HepG2 (cell line): ENCODE results near the gene FTL. TPM values are rescaled to one million over a fixed set of nuclear protein-coding genes. Genes with fewer than 3 reads are reported as not detected.

Experiments used
- DPF2 ChIP-seq: sonication (generic); formaldehyde crosslinking; IDR thresholded peaks from 2 replicates; pipeline ENCODE4 v1.4.0; 2020; ENCODE audit warnings: mild to moderate bottlenecking, low read depth, missing genetic modification reagents, borderline replicate concordance
- HOXA7 ChIP-seq: sonication (generic); formaldehyde crosslinking; IDR thresholded peaks from 2 replicates; pipeline ENCODE4 v1.8.1; 2022; ENCODE audit warnings: mild to moderate bottlenecking, missing genetic modification reagents, moderate library complexity
- NFYC ChIP-seq: IDR thresholded peaks from 2 replicates; pipeline ENCODE4 v1.6.1; 2016; ENCODE audit warnings: missing genetic modification reagents, missing compliant biosample characterization
- REL ChIP-seq: sonication (generic); formaldehyde crosslinking; conservative IDR thresholded peaks from 2 replicates; pipeline ENCODE4 v1.8.0; 2022; ENCODE audit warnings: mild to moderate bottlenecking, missing genetic modification reagents, moderate library complexity
- SMYD3 ChIP-seq: sonication (generic); formaldehyde crosslinking; IDR thresholded peaks from 2 replicates; pipeline ENCODE4 v1.8.1; 2023; ENCODE audit warnings: mild to moderate bottlenecking, missing genetic modification reagents
- TBX2 ChIP-seq: sonication (generic); formaldehyde crosslinking; IDR thresholded peaks from 2 replicates; pipeline ENCODE4 v1.5.0; 2020; ENCODE audit warnings: missing genetic modification reagents, mild to moderate bottlenecking, borderline replicate concordance
- ZNF451 ChIP-seq: sonication (generic); formaldehyde crosslinking; IDR thresholded peaks from 2 replicates; pipeline ENCODE4 v1.5.0; 2020; ENCODE audit warnings: mild to moderate bottlenecking, missing genetic modification reagents
- ZNF790 ChIP-seq: sonication (generic); formaldehyde crosslinking; IDR thresholded peaks from 2 replicates; pipeline ENCODE4 v1.8.0; 2022; ENCODE audit warnings: missing genetic modification reagents, mild to moderate bottlenecking, borderline replicate concordance
- ZSCAN9 ChIP-seq: IDR thresholded peaks from 2 replicates; pipeline ENCODE4 v1.6.1; 2016; ENCODE audit warnings: borderline replicate concordance
- polyA plus RNA-seq, 8 experiments: library from polyadenylated mRNA; depleted of rRNA in 3 of 8; stranded (reverse) in 7 of 8; unstranded in 1 of 8; fragments of >200 nt; fragmentation: Illumina TruSeq in 4 of 8; extraction: Trizol in 4 of 8; gene quantifications; 2 replicates each; pipeline versions ENCODE4 v1.2.1 to v1.2.3, GENCODE V29; 2011 to 2016; ENCODE audit warnings: low read depth in 4 of 8, missing spikeins in 1 of 8, mixed read lengths in 1 of 8; ENCODE audit not compliant: insufficient read depth in 1 of 8
- total RNA-seq, 5 experiments: library from RNA; depleted of rRNA; stranded (reverse); fragments of >200 nt; fragmentation: Illumina TruSeq; extraction: Trizol; gene quantifications; 2 replicates each; pipeline ENCODE4 v1.2.3, GENCODE V29; 2016; ENCODE audit warnings: low read depth in 1 of 5
- TF ChIP-seq, protein P1 (sequence below): sonication (generic); formaldehyde crosslinking; IDR thresholded peaks from 2 replicates; pipeline ENCODE4 v1.4.0; 2020; ENCODE audit warnings: missing genetic modification reagents
- TF ChIP-seq, protein P2 (sequence below): sonication (generic); formaldehyde crosslinking; IDR thresholded peaks from 2 replicates; pipeline ENCODE4 v1.4.0; 2020; ENCODE audit warnings: missing genetic modification reagents

FTL gene
- total and polyA plus RNA-seq, 2 of the 13 experiments (the other 11 are each of a cell fraction or from before 2014, with no cell fraction given): 2,721 to 8,800 TPM

DNA sequence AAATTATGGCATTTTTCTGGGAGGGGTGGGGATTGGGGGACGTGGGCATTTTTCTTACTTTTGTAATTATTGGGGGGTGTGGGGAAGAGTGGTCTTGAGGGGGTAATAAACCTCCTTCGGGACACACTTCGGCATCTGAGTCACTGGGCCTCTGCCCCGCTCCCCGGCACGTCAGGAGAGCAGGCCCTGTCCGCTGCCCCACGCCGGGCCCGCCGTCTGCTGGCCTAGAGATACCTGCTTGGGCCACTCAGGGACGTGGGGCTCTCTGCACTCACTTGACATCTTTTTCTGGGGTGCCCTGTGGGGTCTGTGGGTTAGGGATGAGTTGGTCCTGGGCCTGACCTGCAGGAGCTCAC lies 3.5 kb upstream of the FTL start (continued):
- TF ChIP-seq ZNF790: no peak
- no peak for TF ChIP-seq SMYD3 (CRISPR knock-in tag)
- TF ChIP-seq, protein P1, sequence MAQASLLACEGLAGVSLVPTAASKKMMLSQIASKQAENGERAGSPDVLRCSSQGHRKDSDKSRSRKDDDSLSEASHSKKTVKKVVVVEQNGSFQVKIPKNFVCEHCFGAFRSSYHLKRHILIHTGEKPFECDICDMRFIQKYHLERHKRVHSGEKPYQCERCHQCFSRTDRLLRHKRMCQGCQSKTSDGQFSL: no peak
- no peak for TF ChIP-seq ZSCAN9 (CRISPR knock-in tag)
- TF ChIP-seq TBX2 (CRISPR knock-in tag): no peak
- TF ChIP-seq REL (CRISPR knock-in tag): no peak
- TF ChIP-seq ZNF451 (CRISPR knock-in tag): no peak
- TF ChIP-seq DPF2 (CRISPR knock-in tag): 0 out of 2 replicates have a peak, but pooled peaks have one; percentile 8
- TF ChIP-seq, protein P2, sequence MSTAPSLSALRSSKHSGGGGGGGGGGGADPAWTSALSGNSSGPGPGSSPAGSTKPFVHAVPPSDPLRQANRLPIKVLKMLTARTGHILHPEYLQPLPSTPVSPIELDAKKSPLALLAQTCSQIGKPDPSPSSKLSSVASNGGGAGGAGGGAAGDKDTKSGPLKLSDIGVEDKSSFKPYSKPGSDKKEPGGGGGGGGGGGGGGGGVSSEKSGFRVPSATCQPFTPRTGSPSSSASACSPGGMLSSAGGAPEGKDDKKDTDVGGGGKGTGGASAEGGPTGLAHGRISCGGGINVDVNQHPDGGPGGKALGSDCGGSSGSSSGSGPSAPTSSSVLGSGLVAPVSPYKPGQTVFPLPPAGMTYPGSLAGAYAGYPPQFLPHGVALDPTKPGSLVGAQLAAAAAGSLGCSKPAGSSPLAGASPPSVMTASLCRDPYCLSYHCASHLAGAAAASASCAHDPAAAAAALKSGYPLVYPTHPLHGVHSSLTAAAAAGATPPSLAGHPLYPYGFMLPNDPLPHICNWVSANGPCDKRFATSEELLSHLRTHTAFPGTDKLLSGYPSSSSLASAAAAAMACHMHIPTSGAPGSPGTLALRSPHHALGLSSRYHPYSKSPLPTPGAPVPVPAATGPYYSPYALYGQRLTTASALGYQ: no peak
- no peak for TF ChIP-seq HOXA7 (CRISPR knock-in tag)
- TF ChIP-seq NFYC (CRISPR knock-in tag): no peak
